Right ventricle myocardium superior (tissue), 1 donor: ENCODE measurements around the gene TMEM150C. TPM values are rescaled to one million over a fixed set of nuclear protein-coding genes. Genes with fewer than 3 reads are reported as not detected.
"Not testable (repeated sequence)": the region's sequence is repeated elsewhere in the genome, so short reads cannot be mapped to it uniquely, and the experiment has no call there.

Experiments
- ATAC-seq: fragments of 200-7000 bp; cut with Tn5 transposase; one replicate; pipeline ENCODE4 v1.9.1; 2020; ENCODE audit warnings: mild to moderate bottlenecking; ENCODE audit not compliant: poor library complexity
- DNase-seq: peaks from one replicate; pipeline ENCODE4 v3.0.0-alpha.2; 2020
- intact Hi-C: fragments of 100-400 bp; cut with DNase I; formaldehyde crosslinking; loops from one replicate; pipeline ENCODE4 v1.11.2; 2022
- total RNA-seq: library from RNA; stranded (reverse); fragmentation: NEBNext Ultra II Directional; extraction: Animal tissue kit (Norgen Biotek cat#: 25700); gene quantifications from one replicate; pipeline ENCODE4 v1.2.1, GENCODE V29; 2021
- donor health status: DM: no; HTN: yes; CAD: no; lungs with severe emphysema.

Gene TMEM150C
- total RNA-seq, 1 donor from 2014 or later = 19.4 TPM

DNA sequence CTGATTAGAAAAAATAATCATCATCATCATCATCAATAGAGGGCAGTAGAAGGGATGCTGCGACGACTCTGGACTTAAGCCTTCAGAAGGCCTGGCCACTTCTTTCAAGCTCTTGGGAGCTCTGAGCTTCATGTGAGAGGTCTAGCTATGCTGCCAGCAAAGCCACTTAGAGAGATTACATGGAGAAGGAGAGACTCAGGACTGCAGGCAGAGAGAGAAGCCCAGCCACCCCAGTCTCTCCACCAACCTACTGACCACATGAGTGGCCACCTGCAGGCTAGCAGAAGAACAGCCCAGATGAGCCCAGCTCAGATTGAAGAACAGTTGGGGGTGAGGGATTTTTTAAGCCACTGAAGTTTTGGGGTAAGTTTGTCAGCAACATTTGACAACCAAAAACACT, 17.1 kb upstream of the TMEM150C start:
- ATAC-seq = peak; percentile 22
- intact Hi-C loops = no loop called here
- DNase-seq = no peak

DNA sequence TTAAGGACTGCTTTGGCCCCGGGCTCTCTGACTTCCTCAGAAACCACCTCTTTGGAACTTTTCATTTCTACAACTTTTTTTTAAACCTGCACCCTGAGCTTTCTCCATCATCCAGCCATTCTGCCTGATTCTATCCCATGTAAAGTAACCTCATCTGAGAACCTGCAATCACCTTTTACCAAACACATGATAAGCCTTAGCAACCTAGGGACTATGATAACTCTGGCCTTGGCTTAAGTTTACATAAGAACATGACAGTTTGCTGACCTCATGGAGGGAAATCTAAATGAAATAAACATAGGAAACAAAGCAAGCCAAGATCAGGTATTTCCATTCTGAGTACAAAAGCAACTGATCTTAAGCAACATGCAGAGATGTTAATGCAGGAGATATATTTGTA, 15.7 kb upstream of the TMEM150C start:
- ATAC-seq = no peak
- no peak for DNase-seq
- intact Hi-C loops = no loop called here

DNA sequence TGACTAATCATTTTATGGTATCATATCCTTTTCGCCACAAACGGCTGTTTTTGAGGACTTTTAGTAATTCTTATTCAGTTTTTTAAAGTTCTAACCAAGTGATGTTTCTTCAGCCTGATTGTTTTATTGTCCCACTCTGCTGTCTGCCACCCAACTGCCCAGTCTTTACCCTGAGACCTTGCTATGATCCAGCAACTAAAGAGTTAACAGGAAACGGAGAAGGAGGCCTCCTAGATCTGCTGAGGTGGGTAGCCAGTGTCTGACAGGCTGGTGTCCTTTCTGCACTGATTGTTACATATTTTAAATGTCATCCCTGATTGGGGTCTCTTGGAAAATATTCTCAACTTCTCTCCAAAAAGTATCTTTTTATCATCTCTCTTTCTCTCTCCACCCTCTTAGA, 7.9 kb upstream of the TMEM150C start:
- intact Hi-C loops = no loop called here
- no peak for ATAC-seq
- no peak for DNase-seq

DNA sequence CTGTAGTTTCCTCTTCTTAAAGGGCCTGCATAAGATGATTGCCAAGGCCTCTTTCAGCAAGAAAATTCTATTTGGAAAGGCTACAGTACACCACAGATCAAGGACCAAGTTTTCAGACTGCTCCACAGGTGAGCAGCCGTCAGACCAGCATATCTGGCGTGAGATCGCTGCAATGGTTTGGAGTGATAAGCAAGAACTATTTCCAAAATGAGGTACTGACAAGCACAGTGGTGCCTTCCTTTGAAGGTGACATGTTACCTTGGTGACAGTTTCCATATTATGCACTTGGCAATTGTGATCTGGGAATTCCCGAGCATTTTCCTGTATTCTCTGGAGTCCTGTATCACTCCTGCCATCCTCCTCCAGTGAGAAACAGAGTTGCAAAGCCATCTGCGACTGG, 7.3 kb upstream of the TMEM150C start:
- intact Hi-C loops = no loop called here
- ATAC-seq (no peak), DNase-seq (no peak)

DNA sequence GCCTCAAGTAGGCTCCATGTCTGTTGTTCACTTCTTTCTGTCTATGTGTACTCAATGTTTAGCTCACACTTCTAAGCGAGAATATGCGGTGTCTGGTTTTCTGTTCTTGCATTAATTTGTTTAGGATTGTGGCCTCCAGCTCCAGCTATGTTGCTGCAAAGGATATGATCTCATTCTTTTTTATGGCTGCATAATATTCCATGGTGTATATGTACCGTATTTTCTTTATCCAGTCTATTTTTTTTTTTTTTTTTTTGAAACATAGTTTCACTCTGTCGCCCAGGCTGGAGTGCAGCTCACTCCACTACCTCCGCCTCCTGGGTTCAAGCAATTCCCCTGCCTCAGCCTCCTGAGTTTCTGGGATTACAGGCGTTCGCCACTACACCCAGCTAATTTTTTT, 5.7 kb upstream of the TMEM150C start:
- intact Hi-C loops = no loop called here
- ATAC-seq (no peak), DNase-seq (no peak)

DNA sequence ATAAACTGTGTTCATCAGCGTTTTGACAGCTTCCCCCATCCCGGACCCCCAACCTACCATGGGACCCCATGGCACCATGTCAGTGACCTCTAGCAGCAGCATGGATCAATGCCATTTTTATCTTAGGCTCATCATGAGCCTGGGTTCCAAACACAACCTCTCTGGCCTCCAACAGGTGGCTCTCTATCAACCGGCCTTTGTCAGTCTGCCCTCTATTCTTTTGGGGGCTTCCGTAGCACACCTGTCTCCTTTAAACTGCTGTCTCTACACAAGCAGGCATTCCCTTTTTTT, 721 bp upstream of the TMEM150C start:
- no peak for ATAC-seq
- intact Hi-C loops = no loop called here
- no peak for DNase-seq

DNA sequence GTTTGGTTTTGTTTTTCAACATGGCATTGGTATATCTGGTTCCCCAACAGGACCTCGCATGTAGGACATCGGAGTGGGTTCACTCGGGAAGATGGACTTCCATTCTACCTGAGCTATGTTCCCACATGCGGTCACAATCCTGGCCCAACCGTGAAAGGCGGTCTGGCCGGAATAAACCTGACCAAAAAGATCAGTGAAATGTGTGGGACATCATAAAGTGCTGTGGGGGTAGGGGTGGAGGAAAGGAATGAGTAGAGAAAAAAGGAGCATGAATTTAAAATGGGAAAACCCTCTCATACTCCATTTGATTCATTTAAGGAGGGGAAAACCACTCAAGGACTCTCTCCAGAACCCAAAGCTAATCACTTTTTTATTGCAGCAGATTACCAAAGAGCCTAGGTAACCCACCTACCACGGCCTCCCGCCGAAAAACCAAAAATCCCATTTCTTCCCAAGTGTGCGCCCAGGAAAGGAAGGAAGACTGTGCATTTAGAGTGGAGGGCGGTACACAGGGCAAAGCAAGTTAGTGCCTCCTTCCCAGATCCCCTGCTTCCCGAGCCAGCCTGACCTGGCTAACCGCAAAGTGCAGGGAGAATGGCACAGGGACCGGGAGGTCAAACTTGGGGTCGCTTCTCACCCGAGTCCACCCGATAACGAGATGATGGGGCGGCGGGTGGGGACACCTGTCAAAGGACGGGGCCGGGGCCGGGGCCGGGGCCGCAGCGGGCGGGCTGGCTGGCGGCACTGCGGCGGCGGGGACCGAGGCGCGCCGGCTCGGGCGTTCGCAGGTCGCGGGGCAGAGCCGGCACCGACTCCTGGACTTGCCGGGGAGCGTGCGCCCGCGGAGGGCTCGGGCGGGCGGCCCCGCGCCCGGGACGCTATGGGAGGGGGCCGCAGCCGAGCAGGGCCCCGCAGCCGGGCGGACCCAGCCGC, 669 bp downstream of the TMEM150C start:
- DNase-seq (no peak), ATAC-seq (peak; percentile 40)
- intact Hi-C loops = no loop called here

DNA sequence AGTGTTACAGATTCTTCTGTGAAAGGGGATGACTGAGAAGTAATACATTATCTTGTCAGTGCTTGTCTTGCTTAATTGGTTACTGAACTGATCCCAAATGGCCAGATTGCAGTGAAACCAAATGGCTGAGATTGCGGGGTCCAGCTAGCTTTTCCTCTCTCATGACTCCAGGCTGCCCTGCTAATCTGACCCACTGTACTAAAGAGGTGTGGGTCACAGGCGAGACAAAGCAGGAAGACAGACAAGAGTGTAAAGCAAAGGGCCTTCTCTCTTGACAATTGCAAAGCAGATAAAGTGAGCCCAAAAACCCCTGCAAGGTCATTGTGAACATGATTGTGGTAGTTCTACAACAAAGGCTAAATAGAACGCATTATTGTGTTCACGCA, 2.1 kb downstream of the TMEM150C start:
- ATAC-seq (no peak), DNase-seq (no peak)
- intact Hi-C loops = no loop called here

DNA sequence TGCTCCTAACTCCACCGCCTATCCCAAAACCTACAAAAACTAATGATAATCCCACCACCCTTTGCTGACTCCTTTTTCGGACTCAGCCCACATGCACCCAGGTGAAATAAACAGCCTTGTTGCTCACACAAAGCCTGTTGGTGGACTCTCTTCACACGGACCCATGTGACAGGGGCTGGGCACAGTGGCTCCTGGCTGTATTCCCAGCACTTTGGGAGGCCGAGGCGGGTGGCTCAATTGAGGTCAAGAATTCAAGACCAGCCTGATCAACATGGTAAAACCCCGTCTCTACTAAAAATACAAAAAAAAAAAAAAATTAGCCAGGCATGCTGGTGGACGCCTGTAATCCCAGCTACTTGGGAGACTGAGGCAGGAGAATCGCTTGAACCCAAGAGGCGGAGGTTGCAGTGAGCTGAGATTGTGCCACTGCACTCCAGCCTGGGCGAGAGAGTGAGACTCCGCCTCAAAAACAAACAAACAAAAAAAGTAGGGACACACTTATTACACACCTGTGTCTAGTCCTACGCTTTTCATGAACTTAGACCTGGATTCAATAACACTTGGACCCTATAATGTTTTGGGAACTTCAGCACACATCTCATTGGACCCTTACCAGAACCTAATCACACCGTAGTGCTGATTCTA, 2.6 kb downstream of the TMEM150C start:
- intact Hi-C loops, DNase-seq, ATAC-seq: not testable (repeated sequence)

DNA sequence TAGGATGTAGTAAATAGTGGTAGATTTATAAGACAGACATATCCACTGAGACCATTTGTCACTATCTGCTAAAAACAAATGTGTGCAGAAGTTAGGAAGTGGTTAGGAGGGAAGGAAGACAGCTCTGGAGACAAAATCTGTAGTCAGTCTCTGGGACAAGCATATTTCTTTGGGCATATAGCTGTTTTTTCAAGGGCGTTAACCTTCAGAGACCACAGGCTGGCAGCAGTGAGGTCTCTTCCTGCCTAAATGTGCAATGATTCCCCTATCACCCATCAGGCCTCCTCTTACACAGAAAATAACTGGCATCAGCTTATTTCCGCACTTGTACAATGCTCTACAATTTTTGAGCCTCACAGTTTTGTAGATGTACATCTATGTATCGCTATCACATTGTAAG, 6.5 kb downstream of the TMEM150C start:
- no peak for ATAC-seq
- intact Hi-C loops = no loop called here
- no peak for DNase-seq

DNA sequence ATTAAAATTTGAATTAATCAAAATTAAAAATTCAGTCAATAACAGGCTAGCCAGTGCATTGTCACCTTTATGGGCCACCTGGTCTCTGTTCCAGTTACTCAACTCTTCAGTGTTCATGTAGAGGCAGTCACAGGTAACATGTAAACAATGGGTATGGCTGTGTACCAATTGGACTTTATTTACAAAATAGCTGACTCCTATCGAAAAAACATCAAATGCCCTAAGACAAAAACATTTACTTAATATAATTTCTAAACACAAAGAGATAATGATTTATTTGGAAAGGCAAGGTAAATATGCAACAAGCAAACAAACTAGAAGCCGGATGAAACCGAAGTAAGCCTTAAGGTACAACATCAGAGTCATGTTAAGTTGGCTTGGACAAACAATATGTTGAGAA, 8.8 kb downstream of the TMEM150C start:
- ATAC-seq = no peak
- no peak for DNase-seq
- intact Hi-C loops = no loop called here

DNA sequence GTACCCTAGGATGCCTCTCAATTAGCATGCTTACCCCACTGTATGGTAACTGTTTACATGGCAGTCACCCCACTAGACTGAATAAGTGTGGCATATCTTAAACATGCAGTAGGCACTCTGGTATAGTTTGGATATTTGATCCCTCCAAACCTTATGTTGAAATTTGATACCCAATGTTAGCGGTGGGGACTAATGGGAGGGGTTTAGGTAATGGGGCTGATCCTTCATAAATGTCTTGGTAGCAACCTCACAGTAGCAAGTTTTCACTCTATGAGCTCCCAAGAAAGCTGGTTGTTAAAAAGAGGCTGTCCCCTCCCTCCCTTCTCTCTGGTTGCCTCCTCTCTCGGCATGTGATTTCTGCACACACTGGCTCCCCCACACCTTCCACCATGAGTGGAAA, 10.1 kb downstream of the TMEM150C start:
- ATAC-seq = no peak
- no peak for DNase-seq
- intact Hi-C loops = no loop called here

DNA sequence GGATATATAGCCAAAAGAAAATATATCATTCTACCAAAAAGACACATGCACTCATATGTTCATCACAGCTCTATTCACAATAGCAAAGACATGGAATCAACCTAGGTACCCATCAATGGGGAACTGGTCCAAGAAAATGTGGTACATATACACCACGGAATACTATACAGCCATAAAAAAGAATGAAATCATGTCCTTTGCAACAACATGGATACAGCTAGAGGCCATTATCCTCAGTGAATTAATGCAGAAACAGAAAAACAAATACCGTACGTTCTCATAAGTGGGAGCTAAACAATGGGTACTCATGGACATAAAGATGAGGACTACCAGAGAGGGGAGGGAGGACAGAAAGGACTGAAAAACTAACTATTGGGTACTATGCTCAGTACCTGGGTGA, 13.9 kb downstream of the TMEM150C start:
- intact Hi-C loops, ATAC-seq, DNase-seq: not testable (repeated sequence)

DNA sequence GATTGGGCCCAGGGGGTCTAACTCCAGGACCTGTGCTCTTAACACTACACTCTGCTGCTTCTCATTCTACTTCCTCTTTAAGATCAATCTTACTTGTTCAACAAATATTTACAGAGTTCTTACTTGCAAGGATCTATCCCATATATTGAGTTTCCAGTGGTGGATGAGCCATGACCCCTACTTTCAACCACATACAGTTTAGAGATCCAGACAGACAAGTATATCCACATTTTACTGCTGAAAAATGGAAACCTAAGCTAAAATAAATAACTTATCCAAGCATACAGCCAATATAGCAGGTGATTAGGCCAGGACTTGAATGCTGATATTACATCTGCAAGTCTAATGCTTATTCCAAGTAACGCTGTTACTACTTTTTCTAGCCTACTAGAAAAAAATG, 18.7 kb downstream of the TMEM150C start:
- no peak for ATAC-seq
- no peak for DNase-seq
- intact Hi-C loops = no loop called here

DNA sequence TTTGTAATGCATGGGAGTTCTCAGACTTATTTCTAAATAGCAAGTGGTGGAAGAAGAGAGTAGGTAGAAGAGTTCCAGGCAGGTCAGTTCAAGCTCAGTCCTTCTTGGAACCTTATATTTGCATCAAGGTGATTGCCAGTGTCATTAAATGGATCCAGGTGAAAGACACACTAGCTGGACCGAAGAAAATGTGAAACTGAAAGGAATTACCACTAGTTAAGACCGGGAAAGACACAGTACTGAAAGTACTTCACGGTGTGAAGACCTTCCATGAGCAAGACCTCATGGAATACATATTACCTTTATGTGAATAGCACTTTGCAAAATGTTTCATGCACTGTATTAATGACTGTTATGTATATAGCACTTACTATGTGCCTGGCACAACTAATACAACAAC, 19.1 kb downstream of the TMEM150C start:
- ATAC-seq = no peak
- intact Hi-C loops = no loop called here

DNA sequence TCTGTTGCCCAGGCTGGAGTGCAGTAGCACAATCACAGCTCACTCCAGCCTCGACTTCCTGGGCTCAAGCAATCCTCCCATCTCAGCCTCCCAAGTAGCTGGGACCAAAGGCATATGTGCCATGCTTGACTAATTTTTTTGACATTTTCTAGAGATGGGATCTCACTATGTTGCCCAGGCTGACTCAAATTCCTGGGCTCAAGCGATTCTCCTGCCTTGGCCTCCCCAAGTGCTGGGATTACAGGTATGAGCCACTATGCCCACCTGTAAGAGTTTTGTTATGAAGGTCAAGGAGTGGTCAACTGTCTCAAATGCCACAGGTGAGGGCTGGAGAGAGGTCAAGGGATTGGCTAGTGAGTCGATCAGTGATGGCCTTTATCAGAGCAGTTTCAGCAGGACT, 32.5 kb downstream of the TMEM150C start:
- intact Hi-C loops = no loop called here
- DNase-seq = no peak
- no peak for ATAC-seq

More for the DNA sequence above, 19.1 kb downstream of the TMEM150C start:
- DNase-seq = no peak

DNA sequence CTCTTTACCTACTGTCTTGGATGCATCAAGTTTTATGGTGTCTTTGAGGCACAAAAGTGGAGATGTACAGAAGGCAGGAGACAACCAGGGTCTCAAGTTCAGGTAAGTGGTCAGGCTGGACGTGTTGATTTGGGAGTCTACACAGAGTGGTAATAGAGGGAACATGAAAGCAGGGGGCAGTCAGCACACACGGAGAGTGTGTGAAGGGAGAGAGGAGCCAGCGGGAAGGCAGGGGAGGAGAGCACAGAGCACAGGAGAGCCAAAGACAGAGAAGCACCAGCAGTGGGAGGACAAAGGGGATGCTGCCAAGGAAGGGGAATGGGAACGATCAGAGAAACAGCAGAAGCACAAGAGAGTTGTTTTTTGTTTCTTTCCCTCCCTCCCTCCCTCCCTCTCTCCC, 32.9 kb downstream of the TMEM150C start:
- intact Hi-C loops = no loop called here
- DNase-seq (no peak), ATAC-seq (no peak)

DNA sequence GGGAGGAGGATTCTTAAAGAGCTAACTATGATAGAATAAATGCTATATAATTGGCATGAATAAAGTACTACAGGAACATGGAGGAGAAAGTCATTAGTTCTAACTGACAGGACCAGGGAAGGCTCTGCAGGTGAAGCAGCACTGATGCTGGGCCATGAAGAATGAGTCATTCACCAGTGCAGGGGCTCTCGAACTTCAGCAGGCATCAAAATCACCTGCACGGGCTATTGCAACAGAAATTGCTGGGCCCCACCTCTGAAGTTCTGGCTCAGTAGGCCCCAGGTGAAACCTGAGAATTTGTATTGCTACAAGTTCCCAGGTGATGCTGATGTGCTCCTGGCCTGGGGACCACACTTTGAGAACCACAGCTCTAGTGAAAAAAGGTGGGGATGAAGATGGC, 33.7 kb downstream of the TMEM150C start:
- DNase-seq (no peak), ATAC-seq (no peak)
- intact Hi-C loops = no loop called here

DNA sequence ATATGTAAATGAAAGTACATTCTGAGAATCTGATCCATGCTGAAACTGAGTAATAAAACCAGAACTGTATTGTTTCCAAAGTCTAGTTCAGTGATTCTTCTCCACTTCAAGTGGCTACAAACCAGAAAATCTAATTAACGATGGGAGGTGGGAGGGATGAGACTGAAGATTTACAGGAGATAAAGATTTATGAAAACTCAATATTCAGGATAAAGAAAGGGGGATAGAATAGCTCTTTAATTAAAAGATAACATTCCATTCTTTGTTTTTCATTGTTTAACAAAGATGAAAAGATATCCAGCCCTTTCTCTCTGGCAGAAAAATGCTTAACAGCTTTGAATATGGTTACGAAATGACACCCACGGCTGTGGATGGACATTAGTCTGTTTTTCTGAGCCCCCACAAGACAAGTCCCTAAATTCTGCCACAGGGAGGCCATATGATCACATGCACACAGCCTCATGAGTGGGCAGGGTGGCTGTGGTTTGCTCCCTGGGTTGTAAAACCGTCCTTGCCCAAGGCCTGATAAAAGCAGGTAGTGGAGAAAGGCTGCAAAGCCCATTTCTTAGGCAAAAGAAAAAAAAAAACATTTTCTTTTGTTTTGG, 36.4 kb downstream of the TMEM150C start:
- ATAC-seq = no peak
- no peak for DNase-seq
- intact Hi-C loops = no loop called here

DNA sequence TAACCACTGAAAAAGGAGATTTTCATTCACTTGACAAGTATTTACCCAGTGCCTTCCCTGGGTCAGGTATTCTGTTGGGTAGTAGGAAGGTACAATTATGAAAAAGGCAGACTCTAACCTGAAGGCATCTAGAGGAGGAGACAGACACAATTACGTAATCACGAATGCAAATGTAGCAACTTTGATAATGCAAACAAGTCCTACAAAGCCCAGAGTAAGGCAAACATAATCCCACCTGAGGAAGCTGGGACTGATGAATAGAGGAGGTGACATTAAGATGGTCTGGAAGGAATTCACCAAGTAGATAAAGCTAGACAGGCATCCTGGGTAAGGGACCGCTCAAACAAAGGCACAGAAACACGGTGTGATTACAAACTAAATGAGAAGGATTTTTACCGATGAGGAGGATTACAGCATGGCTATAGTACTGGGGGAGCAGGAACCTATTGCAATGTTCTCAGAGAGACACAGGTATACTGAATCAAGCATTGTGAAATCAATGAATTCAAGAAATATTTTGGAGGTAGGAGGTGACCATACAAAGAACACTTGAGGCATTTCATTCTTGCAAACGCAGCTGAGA, 37.1 kb downstream of the TMEM150C start:
- ATAC-seq (no peak), DNase-seq (no peak)
- intact Hi-C loops = no loop called here
